HepG2 (cell line): Measurements from ENCODE around the gene HCFC1R1. TPM values are rescaled to one million over a fixed set of nuclear protein-coding genes. Genes with fewer than 3 reads are reported as not detected.

Source experiments
- ATAC-seq: fragments of 200-7000 bp; cut with Tn5 transposase; 3 replicates; pipeline ENCODE4 v1.9.1; 2020; ENCODE audit warnings: mild to moderate bottlenecking, moderate library complexity
- BruUV-seq: library from RNA; stranded (reverse); fragments of 400-500 nt; replicated peaks from 2 replicates; lab custom pipeline; 2021; lab: Mats Ljungman, UMichigan
- CTCF ChIA-PET: fragments of 300-600 bp; formaldehyde crosslinking; extraction: SDS; loops from one replicate; lab custom pipeline; 2021; ENCODE audit warnings: low total read pairs, inconsistent platforms, low intra/inter-chr PET ratio; lab: Yijun Ruan, JAX
- POLR2A ChIA-PET: fragments of 350-600 bp; sonication (Branson Sonifier 250); formaldehyde crosslinking; loops from one replicate; lab custom pipeline; 2020; ENCODE audit warnings: antibody characterized with exemption, inconsistent platforms; lab: Yijun Ruan, JAX
- DNase-seq: peaks from one replicate; pipeline ENCODE4 v3.0.0-alpha.2; 2015; ENCODE audit warnings: low spot score
- FAIRE-seq: peaks from 3 replicates; lab custom pipeline; 2011; peaks lifted over from hg19 to GRCh38; lab: Jason Lieb, UNC
- H2AFZ ChIP-seq: one replicate; pipeline ENCODE4 v1.6.1; 2011; ENCODE audit warnings: low read length, inconsistent platforms
- H3K27ac ChIP-seq: fragments of 300-600 bp; 3 replicates; pipeline ENCODE4 v1.8.0; 2011; ENCODE audit warnings: mixed run types, mild to moderate bottlenecking, mixed read lengths, low read length, inconsistent platforms; ENCODE audit not compliant: insufficient read depth; ENCODE audit errors: extremely low read length
- H3K27me3 ChIP-seq, 2 experiments: fragments of 200-600 bp in 1 of 2; 2 replicates in 1 of 2; 3 replicates in 1 of 2; pipeline versions ENCODE4 v1.6.0 to v1.8.0; 2011; ENCODE audit warnings: low read length in 2 of 2, mild to moderate bottlenecking in 2 of 2, moderate library complexity in 2 of 2, inconsistent platforms in 1 of 2; ENCODE audit not compliant: insufficient read depth in 2 of 2, control insufficient read depth in 1 of 2
- H3K36me3 ChIP-seq, 2 experiments: fragments of 200-600 bp in 1 of 2; replicated peaks in 1 of 2; 2 replicates in 1 of 2; 3 replicates in 1 of 2; pipeline versions ENCODE4 v1.5.1 to v1.8.0; 2011; ENCODE audit warnings: low read length in 2 of 2, inconsistent platforms in 1 of 2; ENCODE audit not compliant: insufficient read depth in 2 of 2, control insufficient read depth in 1 of 2
- H3K4me1 ChIP-seq: 2 replicates; pipeline ENCODE4 v1.5.1; 2012; ENCODE audit warnings: low read length, inconsistent platforms; ENCODE audit not compliant: insufficient read depth
- H3K4me2 ChIP-seq: 2 replicates; pipeline ENCODE4 v1.6.0; 2011; ENCODE audit warnings: low read depth, low read length, inconsistent platforms
- H3K4me3 ChIP-seq, 3 experiments: fragments of 200-600 bp in 1 of 3; sonication (generic), shearing (Covaris generic) in 1 of 3; replicated peaks in 1 of 3; 2 replicates each; pipeline ENCODE4 v1.5.1; 2011 to 2016; ENCODE audit warnings: low read length in 3 of 3, inconsistent platforms in 2 of 3, low read depth in 2 of 3, mild to moderate bottlenecking in 2 of 3, control low read depth in 1 of 3, mixed read lengths in 1 of 3; ENCODE audit not compliant: insufficient read depth in 1 of 3
- H3K79me2 ChIP-seq: one replicate; pipeline ENCODE4 v1.6.1; 2011; ENCODE audit warnings: low read length, inconsistent platforms; ENCODE audit not compliant: insufficient read depth
- H3K9ac ChIP-seq: 2 replicates; pipeline ENCODE4 v1.6.0; 2011; ENCODE audit warnings: mild to moderate bottlenecking, low read depth, low read length, inconsistent platforms; ENCODE audit not compliant: insufficient read depth
- H3K9me3 ChIP-seq: 2 replicates; pipeline ENCODE4 v1.5.1; 2012; ENCODE audit warnings: mild to moderate bottlenecking, low read length
- H4K20me1 ChIP-seq: 2 replicates; pipeline ENCODE4 v1.6.0; 2011; ENCODE audit warnings: inconsistent platforms, mild to moderate bottlenecking, low read length, moderate library complexity; ENCODE audit not compliant: insufficient read depth
- AFF4 ChIP-seq: sonication (generic); formaldehyde crosslinking; IDR thresholded peaks from 2 replicates; pipeline ENCODE4 v1.4.0; 2020; ENCODE audit warnings: missing genetic modification reagents
- ATF7 ChIP-seq, 2 experiments: fragments of 450-650 bp in 1 of 2; sonication (generic) in 1 of 2; formaldehyde crosslinking in 1 of 2; IDR thresholded peaks; 2 replicates each; pipeline versions ENCODE4 v1.4.0 to v1.6.1; 2016 to 2020; ENCODE audit warnings: antibody characterized with exemption in 1 of 2, mild to moderate bottlenecking in 1 of 2, missing genetic modification reagents in 1 of 2
- BCL6 ChIP-seq: IDR thresholded peaks from 2 replicates; pipeline ENCODE4 v1.6.1; 2016; ENCODE audit warnings: missing genetic modification reagents, missing compliant biosample characterization
- MTF2 ChIP-seq: sonication (generic); formaldehyde crosslinking; IDR thresholded peaks from 2 replicates; pipeline ENCODE4 v1.5.0; 2020; ENCODE audit warnings: missing genetic modification reagents, borderline replicate concordance
- NR2F1 ChIP-seq, 2 experiments: fragments of 450-650 bp in 1 of 2; formaldehyde crosslinking in 1 of 2; IDR thresholded peaks; 2 replicates each; pipeline versions ENCODE4 v1.5.0 to v1.6.1; 2016 to 2020; ENCODE audit warnings: mild to moderate bottlenecking in 1 of 2, missing compliant biosample characterization in 1 of 2, missing genetic modification reagents in 1 of 2, moderate library complexity in 1 of 2
- ZNF335 ChIP-seq: sonication (generic); formaldehyde crosslinking; IDR thresholded peaks from 2 replicates; pipeline ENCODE4 v1.4.0; 2020; ENCODE audit warnings: missing genetic modification reagents
- ZNF501 ChIP-seq: sonication (generic); formaldehyde crosslinking; IDR thresholded peaks from 2 replicates; pipeline ENCODE4 v1.5.1; 2020; ENCODE audit warnings: mild to moderate bottlenecking, moderate library complexity, missing genetic modification reagents
- WGBS: methylation state at CpG from one replicate; pipeline ENCODE4 v1.1.6; 2017; ENCODE audit warnings: low lambda C conversion rate; 5-methylcytosine and 5-hydroxymethylcytosine counted together
- in situ Hi-C: cut with HindIII; loops from 2 replicates; pipeline ENCODE4 v1.10.0; 2017; ENCODE audit warnings: low pct_unique_long_range_greater_than_20kb; ENCODE audit not compliant: extremely low pct_ligation_motif_present
- intact Hi-C: fragments of 100-400 bp; cut with micrococcal nuclease; formaldehyde crosslinking; loops from one replicate; pipeline ENCODE4 v1.10.0; 2022; ENCODE audit not compliant: unreplicated experiment
- polyA plus RNA-seq, 8 experiments: library from polyadenylated mRNA; depleted of rRNA in 3 of 8; stranded (reverse) in 7 of 8; unstranded in 1 of 8; fragments of >200 nt; fragmentation: Illumina TruSeq in 4 of 8; extraction: Trizol in 4 of 8; gene quantifications; 2 replicates each; pipeline versions ENCODE4 v1.2.1 to v1.2.3, GENCODE V29; 2011 to 2016; ENCODE audit warnings: low read depth in 4 of 8, missing spikeins in 1 of 8, mixed read lengths in 1 of 8; ENCODE audit not compliant: insufficient read depth in 1 of 8
- total RNA-seq, 5 experiments: library from RNA; depleted of rRNA; stranded (reverse); fragments of >200 nt; fragmentation: Illumina TruSeq; extraction: Trizol; gene quantifications; 2 replicates each; pipeline ENCODE4 v1.2.3, GENCODE V29; 2016; ENCODE audit warnings: low read depth in 1 of 5

HCFC1R1 gene
- total and polyA plus RNA-seq, 2 of the 13 experiments (the other 11 are each of a cell fraction or from before 2014, with no cell fraction given): 13.8 to 16.1 TPM

GRCh38 chr16:3038256-3038655 is 14.5 kb upstream of the HCFC1R1 start (continued):
- TF ChIP-seq AFF4 (CRISPR knock-in tag) (no peak), BCL6 (CRISPR knock-in tag) (peak; percentile 29; the same call in 1 of the 2 replicates)

GRCh38 chr16:3036726-3037315 is 13.1 kb upstream of the HCFC1R1 start, which contains the start of gene BICDL2:
Gene BICDL2 (minus strand): TSS chr16:3036944. CDS start chr16:3035496, 1,448 bp downstream.
- Histone ChIP-seq H3K4me1 (peaks cover 22% of the 10 kb centered on the region), H3K4me3 (peak within 1 kb of the TSS in 1 of 3 experiments; percentile 58; a peak in 1 of 6 replicates), H2AFZ (no peak within 1 kb of the TSS), H4K20me1 (no peaks in the 10 kb centered on the region), H3K27ac (no peak within 1 kb of the TSS), H3K4me2 (peak within 1 kb of the TSS; percentile 39), H3K27me3 (peaks cover 16 to 80% of the 10 kb centered on the region in 2 experiments), H3K36me3 (no peaks in the 10 kb centered on the region), H3K9ac (0 out of 2 replicates have a peak within 1 kb of the TSS, but pooled peaks have one; percentile 34), H3K79me2 (no peaks in the 10 kb centered on the region), H3K9me3 (no peaks in the 10 kb centered on the region)
- TF ChIP-seq ATF7 (IDR thresholded peaks at IDR 0.05): no peak
- TF ChIP-seq ATF7 (CRISPR knock-in tag; IDR thresholded peaks at IDR 0.05): no peak
- TF ChIP-seq ZNF501: no peak
- 0 out of 2 replicates have a peak, but pooled peaks have one; percentile 21 for TF ChIP-seq MTF2
- no peak for TF ChIP-seq ZNF335 (CRISPR knock-in tag)
- TF ChIP-seq NR2F1 (CRISPR knock-in tag; IDR thresholded peaks at IDR 0.05): no peak
- POLR2A ChIA-PET: no interaction called here
- no TSS peak for BruUV-seq
- intact Hi-C loops (no loop called here), in situ Hi-C loops (no loop called here)
- WGBS: 28% methylated on average over 6 of the region's 44 CpGs
- DNase-seq (no peak), ATAC-seq (no peak), FAIRE-seq (no peak)
- CTCF ChIA-PET: no interaction called here
